DOHH2 (cell line): ENCODE data around the gene UNC13D.
A peak's percentile ranks its signal among the peaks of the same experiment; 100 is the strongest.

Source experiments
- H3F3A ChIP-seq: fragments of 200-600 bp; sonication (generic), shearing (Covaris generic); 2 replicates; pipeline ENCODE4 v1.6.0; 2016; ENCODE audit warnings: antibody characterized with exemption, mild to moderate bottlenecking; ENCODE audit not compliant: control insufficient read depth, insufficient read depth
- H3K27ac ChIP-seq: fragments of 200-600 bp; sonication (generic); 2 replicates; pipeline ENCODE4 v1.5.1; 2014; ENCODE audit warnings: low read depth, mild to moderate bottlenecking, low read length, moderate library complexity
- H3K27me3 ChIP-seq: fragments of 200-600 bp; sonication (generic); 2 replicates; pipeline ENCODE4 v1.6.1; 2014; ENCODE audit warnings: mild to moderate bottlenecking, low read length, mixed read lengths; ENCODE audit not compliant: control insufficient read depth
- H3K36me3 ChIP-seq: fragments of 200-600 bp; sonication (generic); 2 replicates; pipeline ENCODE4 v1.6.1; 2014; ENCODE audit warnings: mild to moderate bottlenecking, low read length, moderate library complexity, mixed read lengths; ENCODE audit not compliant: control insufficient read depth
- H3K4me1 ChIP-seq: fragments of 200-600 bp; sonication (generic); 2 replicates; pipeline ENCODE4 v1.6.1; 2014; ENCODE audit warnings: mild to moderate bottlenecking, low read length, mixed read lengths; ENCODE audit not compliant: control insufficient read depth
- H3K4me2 ChIP-seq: fragments of 200-600 bp; sonication (generic); 2 replicates; pipeline ENCODE4 v1.6.0; 2014; ENCODE audit warnings: mild to moderate bottlenecking, low read length, moderate library complexity
- H3K4me3 ChIP-seq: fragments of 200-600 bp; sonication (generic); 2 replicates; pipeline ENCODE4 v1.5.1; 2014; ENCODE audit warnings: mild to moderate bottlenecking, low read length, mixed read lengths
- H3K79me2 ChIP-seq: fragments of 200-600 bp; sonication (generic); 2 replicates; pipeline ENCODE4 v1.6.1; 2014; ENCODE audit warnings: mild to moderate bottlenecking, low read length, mixed read lengths; ENCODE audit not compliant: control insufficient read depth
- H3K9me2 ChIP-seq: fragments of 200-600 bp; sonication (generic); replicated peaks from 2 replicates; pipeline ENCODE4 v1.6.1; 2014; ENCODE audit warnings: mild to moderate bottlenecking, low read length, mixed read lengths; ENCODE audit not compliant: control insufficient read depth
- H3K9me3 ChIP-seq: fragments of 200-600 bp; sonication (generic); 2 replicates; pipeline ENCODE4 v1.6.1; 2014; ENCODE audit warnings: antibody characterized with exemption, low read length, mixed read lengths; ENCODE audit not compliant: control insufficient read depth, insufficient read depth
- H4K20me1 ChIP-seq: fragments of 200-600 bp; sonication (generic); 2 replicates; pipeline ENCODE4 v1.6.0; 2014; ENCODE audit warnings: low read depth, mild to moderate bottlenecking, antibody characterized with exemption, low read length, moderate library complexity; ENCODE audit not compliant: control insufficient read depth, insufficient read depth
- EZH2phosphoT487 ChIP-seq: fragments of 200-600 bp; sonication (generic); IDR thresholded peaks from 2 replicates; pipeline ENCODE4 v1.6.1; 2017; ENCODE audit warnings: borderline replicate concordance, mild to moderate bottlenecking, antibody characterized with exemption, low read length, moderate library complexity, mixed read lengths
- TF ChIP-seq, protein P1 (sequence below): fragments of 200-600 bp; sonication (generic); IDR thresholded peaks from one replicate; pipeline ENCODE4 v1.5.1; 2014; ENCODE audit warnings: antibody characterized with exemption, mild to moderate bottlenecking, low read depth, low read length; ENCODE audit not compliant: poor library complexity, severe bottlenecking

Gene UNC13D

DNA sequence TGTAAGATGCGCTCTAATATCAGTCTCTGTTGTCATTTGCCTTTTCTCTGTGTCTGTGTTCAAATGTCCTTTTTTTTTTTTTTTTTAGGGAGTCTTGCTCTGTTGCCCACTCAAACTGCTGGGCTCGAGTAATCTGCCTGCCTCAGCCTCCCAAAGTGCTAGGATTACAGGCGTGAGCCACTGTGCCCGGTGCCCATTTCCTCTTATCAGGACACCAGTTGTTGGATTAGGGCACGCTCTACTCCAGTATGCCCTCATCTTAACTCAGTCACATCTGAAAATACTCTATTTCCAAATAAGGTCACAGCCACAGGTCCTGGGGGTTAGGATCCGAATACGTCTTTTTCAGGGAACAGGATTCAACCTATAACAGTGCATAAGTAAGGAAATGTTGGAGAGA is 36.1 kb upstream of the UNC13D start:
- Histone ChIP-seq H3K9me2 (no peaks in the 10 kb centered on the region), H4K20me1 (no peaks in the 10 kb centered on the region), H3K4me1 (peaks cover 39% of the 10 kb centered on the region), H3K4me3 (no peak overlapping the region), H3K4me2 (no peak overlapping the region), H3K27me3 (peaks cover 11% of the 10 kb centered on the region), H3K36me3 (peaks cover 6% of the 10 kb centered on the region), H3K27ac (no peak overlapping the region), H3F3A (0 out of 2 replicates have a peak, but pooled peaks cover 6% of the 10 kb centered on the region), H3K79me2 (peaks cover 15% of the 10 kb centered on the region), H3K9me3 (no peaks in the 10 kb centered on the region)
- TF ChIP-seq, protein P1, sequence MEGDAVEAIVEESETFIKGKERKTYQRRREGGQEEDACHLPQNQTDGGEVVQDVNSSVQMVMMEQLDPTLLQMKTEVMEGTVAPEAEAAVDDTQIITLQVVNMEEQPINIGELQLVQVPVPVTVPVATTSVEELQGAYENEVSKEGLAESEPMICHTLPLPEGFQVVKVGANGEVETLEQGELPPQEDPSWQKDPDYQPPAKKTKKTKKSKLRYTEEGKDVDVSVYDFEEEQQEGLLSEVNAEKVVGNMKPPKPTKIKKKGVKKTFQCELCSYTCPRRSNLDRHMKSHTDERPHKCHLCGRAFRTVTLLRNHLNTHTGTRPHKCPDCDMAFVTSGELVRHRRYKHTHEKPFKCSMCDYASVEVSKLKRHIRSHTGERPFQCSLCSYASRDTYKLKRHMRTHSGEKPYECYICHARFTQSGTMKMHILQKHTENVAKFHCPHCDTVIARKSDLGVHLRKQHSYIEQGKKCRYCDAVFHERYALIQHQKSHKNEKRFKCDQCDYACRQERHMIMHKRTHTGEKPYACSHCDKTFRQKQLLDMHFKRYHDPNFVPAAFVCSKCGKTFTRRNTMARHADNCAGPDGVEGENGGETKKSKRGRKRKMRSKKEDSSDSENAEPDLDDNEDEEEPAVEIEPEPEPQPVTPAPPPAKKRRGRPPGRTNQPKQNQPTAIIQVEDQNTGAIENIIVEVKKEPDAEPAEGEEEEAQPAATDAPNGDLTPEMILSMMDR, result no peak
- no peak for TF ChIP-seq EZH2phosphoT487

DNA sequence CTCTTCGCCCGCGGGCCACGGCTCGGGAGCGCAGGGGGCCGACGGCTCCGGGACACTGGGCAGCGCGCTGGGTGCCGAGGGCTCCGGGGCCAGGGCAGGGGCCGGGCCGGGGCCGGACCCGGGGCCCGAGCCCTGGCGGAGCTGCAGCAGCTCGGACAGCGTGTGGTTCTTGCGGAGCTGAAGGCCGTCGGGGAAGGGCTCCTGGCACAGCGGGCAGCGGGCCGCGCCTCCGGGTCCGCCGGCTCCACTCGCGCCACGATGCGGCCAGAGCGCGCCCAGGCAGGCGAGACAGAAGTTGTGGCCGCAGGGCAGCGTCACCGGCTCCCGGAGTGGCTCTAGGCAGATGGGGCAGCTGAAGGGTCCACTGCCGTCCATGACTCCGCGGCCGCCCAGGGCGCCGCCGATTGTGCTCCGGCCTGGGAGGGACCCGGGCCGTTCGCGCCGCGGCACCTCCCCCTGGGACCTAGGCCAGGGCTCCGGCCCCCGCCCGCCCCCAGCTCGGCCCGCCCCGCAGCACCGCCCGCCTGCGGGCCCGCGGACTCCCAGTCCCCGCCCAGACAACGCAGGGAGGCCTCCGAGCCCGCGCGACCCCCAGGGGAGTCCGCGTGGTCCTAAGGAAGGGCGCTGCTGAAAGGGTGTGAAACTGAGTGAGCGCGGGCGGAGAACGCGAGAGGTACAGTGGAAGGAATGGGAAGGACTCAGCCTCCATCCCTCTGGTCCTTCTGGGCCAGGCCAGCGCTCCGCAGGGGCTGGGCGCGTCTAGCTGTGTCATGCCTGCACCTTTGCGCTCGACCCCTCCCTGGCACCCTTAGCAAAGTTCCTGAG is 34.2 kb upstream of the UNC13D start, which contains the start of gene TRIM47:
TRIM47 (minus strand) TSS at position 408 of the 825 bp plus-strand sequence; CDS start at position 375, 33 bp downstream.
- Histone ChIP-seq H3K4me2 (peak within 1 kb of the TSS; percentile 98), H3K27ac (peak within 1 kb of the TSS; percentile 80), H3K9me2 (no peaks in the 10 kb centered on the region), H3K4me3 (peak within 1 kb of the TSS; percentile 75), H3K4me1 (peaks cover 40% of the 10 kb centered on the region), H3K36me3 (peaks cover 10% of the 10 kb centered on the region), H3K9me3 (no peaks in the 10 kb centered on the region), H3F3A (0 out of 2 replicates have a peak, but pooled peaks cover 6% of the 10 kb centered on the region), H3K27me3 (peaks cover 11% of the 10 kb centered on the region), H3K79me2 (peaks cover 15% of the 10 kb centered on the region), H4K20me1 (no peaks in the 10 kb centered on the region)
- TF ChIP-seq, protein P1, result no peak
- no peak for TF ChIP-seq EZH2phosphoT487

DNA sequence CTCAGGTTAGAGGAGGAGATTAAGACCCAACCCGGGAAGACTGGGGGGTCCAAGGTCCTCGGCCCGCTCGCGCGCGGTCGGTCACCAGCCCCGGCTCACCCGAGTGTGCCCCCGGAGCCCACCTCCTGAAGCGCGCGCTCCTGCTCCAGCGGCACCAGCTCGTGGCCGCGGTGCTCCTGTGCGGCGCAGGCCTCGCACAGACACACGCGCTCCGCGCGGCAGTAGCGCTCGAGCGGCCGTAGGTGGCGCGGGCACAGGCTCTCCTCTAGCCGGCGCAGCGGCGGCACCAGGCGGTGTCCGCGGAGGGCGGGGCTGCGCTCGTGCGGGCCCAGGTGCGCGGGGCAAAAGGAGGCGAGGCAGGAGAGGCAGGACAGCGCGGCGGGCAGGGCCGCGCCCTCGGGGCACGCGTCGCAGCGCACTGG is 33.6 kb upstream of the UNC13D start:
- TF ChIP-seq, protein P1, result peak; percentile 41
- TF ChIP-seq EZH2phosphoT487, result no peak
- peak overlapping the region; percentile 98 for H3K4me2 ChIP-seq
- H3K9me3 ChIP-seq, result no peaks in the 10 kb centered on the region
- no peaks in the 10 kb centered on the region for H4K20me1 ChIP-seq
- peak overlapping the region; percentile 75 for H3K4me3 ChIP-seq
- peak overlapping the region; percentile 80 for H3K27ac ChIP-seq
- H3K79me2 ChIP-seq, result peaks cover 15% of the 10 kb centered on the region
- H3K27me3 ChIP-seq, result peaks cover 11% of the 10 kb centered on the region
- peaks cover 10% of the 10 kb centered on the region for H3K36me3 ChIP-seq
- H3F3A ChIP-seq, result 0 out of 2 replicates have a peak, but pooled peaks cover 6% of the 10 kb centered on the region
- H3K4me1 ChIP-seq, result peaks cover 40% of the 10 kb centered on the region
- H3K9me2 ChIP-seq, result no peaks in the 10 kb centered on the region
